GM12878 (cell line): Measurements from ENCODE around the gene ARHGAP21. TPM values are rescaled to one million over a fixed set of nuclear protein-coding genes. Genes with fewer than 3 reads are reported as not detected.

Experiments
- BHLHE40 ChIP-seq, 2 experiments: fragments of 450-650 bp in 1 of 2; IDR thresholded peaks; 2 replicates each; pipeline ENCODE4 v1.6.1; 2011 to 2017; ENCODE audit warnings: low read depth in 2 of 2, borderline replicate concordance in 1 of 2, improper control_type of control experiment in 1 of 2, low read length in 1 of 2, mild to moderate bottlenecking in 1 of 2
- CBX3 ChIP-seq: fragments of 200-600 bp; sonication (generic); IDR thresholded peaks from 2 replicates; pipeline ENCODE4 v1.6.1; 2016; ENCODE audit warnings: low read depth, borderline replicate concordance
- CHD4 ChIP-seq: fragments of 200-600 bp; sonication (generic); IDR thresholded peaks from 2 replicates; pipeline ENCODE4 v1.6.1; 2016; ENCODE audit warnings: mild to moderate bottlenecking
- CREM ChIP-seq: IDR thresholded peaks from 2 replicates; pipeline ENCODE4 v1.6.1; 2014; ENCODE audit warnings: antibody characterized with exemption, low read depth
- POLR2AphosphoS2 ChIP-seq: IDR thresholded peaks from 2 replicates; pipeline ENCODE4 v1.6.1; 2011; ENCODE audit warnings: low read depth, mild to moderate bottlenecking, low read length, improper control_type of control experiment, moderate library complexity
- POU2F2 ChIP-seq: IDR thresholded peaks from 3 replicates; pipeline ENCODE4 v1.6.1; 2011; ENCODE audit warnings: low read depth, mild to moderate bottlenecking, low read length, borderline replicate concordance
- RFX5 ChIP-seq: IDR thresholded peaks from 2 replicates; pipeline ENCODE4 v1.6.1; 2011; ENCODE audit warnings: low read depth, low read length, improper control_type of control experiment
- SMC3 ChIP-seq: IDR thresholded peaks from 2 replicates; pipeline ENCODE4 v1.6.1; 2011; ENCODE audit warnings: low read length, improper control_type of control experiment, borderline replicate concordance
- SP1 ChIP-seq: IDR thresholded peaks from one replicate; pipeline ENCODE4 v1.6.1; 2011; ENCODE audit warnings: low read depth, low read length
- TARDBP ChIP-seq: IDR thresholded peaks from 2 replicates; pipeline ENCODE4 v1.6.1; 2016; ENCODE audit warnings: borderline replicate concordance
- TCF3 ChIP-seq: IDR thresholded peaks from 2 replicates; pipeline ENCODE4 v1.6.1; 2012; ENCODE audit warnings: low read depth, mild to moderate bottlenecking, low read length, borderline replicate concordance; ENCODE audit not compliant: insufficient read depth
- polyA plus RNA-seq, 11 experiments: library from polyadenylated mRNA; depleted of rRNA in 4 of 11; unstranded in 6 of 11; stranded (reverse) in 5 of 11; fragments of >200 nt; fragmentation: Nextera tagmentation in 4 of 11; fragmentation: Illumina TruSeq in 1 of 11; extraction: Ambion mirVana in 4 of 11; extraction: Trizol in 1 of 11; gene quantifications; 1 replicate in 1 of 11; 2 replicates in 10 of 11; pipeline versions ENCODE4 v1.2.1 to v1.2.3, GENCODE V29; 2011 to 2016; ENCODE audit warnings: inconsistent platforms in 2 of 11, missing spikeins in 2 of 11, low read depth in 1 of 11
- total RNA-seq, 4 experiments: library from RNA; depleted of rRNA in 3 of 4; stranded (reverse); fragments of >200 nt in 3 of 4; fragmentation: Illumina TruSeq in 1 of 4; extraction: Trizol in 1 of 4; gene quantifications; 2 replicates each; pipeline versions ENCODE4 v1.2.1 to v1.2.3, GENCODE V29; 2013 to 2021
- TF ChIP-seq, protein P1 (sequence below): IDR thresholded peaks from 2 replicates; pipeline ENCODE4 v1.6.1; 2012; ENCODE audit warnings: mild to moderate bottlenecking, low read depth, low read length
- TF ChIP-seq, protein P2 (sequence below): IDR thresholded peaks from 2 replicates; pipeline ENCODE4 v1.6.1; 2012; ENCODE audit warnings: low read length, inconsistent platforms
- TF ChIP-seq, protein P3 (sequence below): fragments of 150-350 bp; IDR thresholded peaks from 2 replicates; pipeline ENCODE4 v1.6.1; 2014; ENCODE audit warnings: mild to moderate bottlenecking, low read depth, low read length
- TF ChIP-seq, protein P4 (sequence below): fragments of 450-650 bp; IDR thresholded peaks from 2 replicates; pipeline ENCODE4 v1.6.1; 2016; ENCODE audit warnings: mild to moderate bottlenecking
- TF ChIP-seq, protein P5 (sequence below): fragments of 450-650 bp; IDR thresholded peaks from 2 replicates; pipeline ENCODE4 v1.6.1; 2017; ENCODE audit warnings: mild to moderate bottlenecking
- TF ChIP-seq, protein P6 (sequence below): fragments of 450-650 bp; IDR thresholded peaks from 2 replicates; pipeline ENCODE4 v1.6.1; 2017; ENCODE audit warnings: low read depth, mild to moderate bottlenecking, moderate library complexity

The ARHGAP21 gene
- total and polyA plus RNA-seq, 10 of the 15 experiments (the other 5 are each of a cell fraction or from before 2014, with no cell fraction given): 11.7 to 103 (median 37.6) TPM

DNA sequence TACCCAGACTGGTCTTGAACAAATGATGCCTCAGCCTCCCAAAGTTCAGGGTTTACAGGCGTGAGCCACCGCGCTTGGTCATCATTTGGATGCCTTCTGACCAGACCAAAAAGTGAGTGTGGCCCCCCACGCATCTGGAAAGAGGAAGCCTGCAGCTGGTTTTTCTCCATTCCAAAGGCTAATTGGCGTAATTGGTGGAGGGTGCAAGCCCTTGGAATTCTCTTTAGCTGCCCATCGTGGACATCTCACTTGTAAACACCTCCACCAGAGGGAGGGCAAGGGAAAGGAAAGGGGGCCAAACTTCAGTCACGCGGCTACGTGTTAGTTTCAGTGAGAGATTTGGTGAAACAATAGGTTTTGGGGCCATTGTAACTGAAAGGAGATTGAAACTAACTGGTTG is 4.1 kb upstream of the ARHGAP21 start (continued):
- TF ChIP-seq BHLHE40 (IDR thresholded peaks at IDR 0.05; ENCODE audit: borderline replicate concordance in 1 of 2, low read depth in 2 of 2, low read length in 1 of 2) (peak in 1 of 2 experiments; percentile 57; a peak in 2 of 4 replicates), TCF3 (no peak), RFX5 (no peak), CHD4 (no peak), POLR2AphosphoS2 (no peak), POU2F2 (no peak), CBX3 (no peak), SMC3 (peak; percentile 51), SP1 (no peak), TARDBP (no peak), CREM (no peak)
- TF ChIP-seq, protein P1, sequence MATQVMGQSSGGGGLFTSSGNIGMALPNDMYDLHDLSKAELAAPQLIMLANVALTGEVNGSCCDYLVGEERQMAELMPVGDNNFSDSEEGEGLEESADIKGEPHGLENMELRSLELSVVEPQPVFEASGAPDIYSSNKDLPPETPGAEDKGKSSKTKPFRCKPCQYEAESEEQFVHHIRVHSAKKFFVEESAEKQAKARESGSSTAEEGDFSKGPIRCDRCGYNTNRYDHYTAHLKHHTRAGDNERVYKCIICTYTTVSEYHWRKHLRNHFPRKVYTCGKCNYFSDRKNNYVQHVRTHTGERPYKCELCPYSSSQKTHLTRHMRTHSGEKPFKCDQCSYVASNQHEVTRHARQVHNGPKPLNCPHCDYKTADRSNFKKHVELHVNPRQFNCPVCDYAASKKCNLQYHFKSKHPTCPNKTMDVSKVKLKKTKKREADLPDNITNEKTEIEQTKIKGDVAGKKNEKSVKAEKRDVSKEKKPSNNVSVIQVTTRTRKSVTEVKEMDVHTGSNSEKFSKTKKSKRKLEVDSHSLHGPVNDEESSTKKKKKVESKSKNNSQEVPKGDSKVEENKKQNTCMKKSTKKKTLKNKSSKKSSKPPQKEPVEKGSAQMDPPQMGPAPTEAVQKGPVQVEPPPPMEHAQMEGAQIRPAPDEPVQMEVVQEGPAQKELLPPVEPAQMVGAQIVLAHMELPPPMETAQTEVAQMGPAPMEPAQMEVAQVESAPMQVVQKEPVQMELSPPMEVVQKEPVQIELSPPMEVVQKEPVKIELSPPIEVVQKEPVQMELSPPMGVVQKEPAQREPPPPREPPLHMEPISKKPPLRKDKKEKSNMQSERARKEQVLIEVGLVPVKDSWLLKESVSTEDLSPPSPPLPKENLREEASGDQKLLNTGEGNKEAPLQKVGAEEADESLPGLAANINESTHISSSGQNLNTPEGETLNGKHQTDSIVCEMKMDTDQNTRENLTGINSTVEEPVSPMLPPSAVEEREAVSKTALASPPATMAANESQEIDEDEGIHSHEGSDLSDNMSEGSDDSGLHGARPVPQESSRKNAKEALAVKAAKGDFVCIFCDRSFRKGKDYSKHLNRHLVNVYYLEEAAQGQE: no peak
- TF ChIP-seq, protein P2, sequence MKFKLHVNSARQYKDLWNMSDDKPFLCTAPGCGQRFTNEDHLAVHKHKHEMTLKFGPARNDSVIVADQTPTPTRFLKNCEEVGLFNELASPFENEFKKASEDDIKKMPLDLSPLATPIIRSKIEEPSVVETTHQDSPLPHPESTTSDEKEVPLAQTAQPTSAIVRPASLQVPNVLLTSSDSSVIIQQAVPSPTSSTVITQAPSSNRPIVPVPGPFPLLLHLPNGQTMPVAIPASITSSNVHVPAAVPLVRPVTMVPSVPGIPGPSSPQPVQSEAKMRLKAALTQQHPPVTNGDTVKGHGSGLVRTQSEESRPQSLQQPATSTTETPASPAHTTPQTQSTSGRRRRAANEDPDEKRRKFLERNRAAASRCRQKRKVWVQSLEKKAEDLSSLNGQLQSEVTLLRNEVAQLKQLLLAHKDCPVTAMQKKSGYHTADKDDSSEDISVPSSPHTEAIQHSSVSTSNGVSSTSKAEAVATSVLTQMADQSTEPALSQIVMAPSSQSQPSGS: no peak
- TF ChIP-seq, protein P3, sequence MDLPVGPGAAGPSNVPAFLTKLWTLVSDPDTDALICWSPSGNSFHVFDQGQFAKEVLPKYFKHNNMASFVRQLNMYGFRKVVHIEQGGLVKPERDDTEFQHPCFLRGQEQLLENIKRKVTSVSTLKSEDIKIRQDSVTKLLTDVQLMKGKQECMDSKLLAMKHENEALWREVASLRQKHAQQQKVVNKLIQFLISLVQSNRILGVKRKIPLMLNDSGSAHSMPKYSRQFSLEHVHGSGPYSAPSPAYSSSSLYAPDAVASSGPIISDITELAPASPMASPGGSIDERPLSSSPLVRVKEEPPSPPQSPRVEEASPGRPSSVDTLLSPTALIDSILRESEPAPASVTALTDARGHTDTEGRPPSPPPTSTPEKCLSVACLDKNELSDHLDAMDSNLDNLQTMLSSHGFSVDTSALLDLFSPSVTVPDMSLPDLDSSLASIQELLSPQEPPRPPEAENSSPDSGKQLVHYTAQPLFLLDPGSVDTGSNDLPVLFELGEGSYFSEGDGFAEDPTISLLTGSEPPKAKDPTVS: no peak
- TF ChIP-seq, protein P4, sequence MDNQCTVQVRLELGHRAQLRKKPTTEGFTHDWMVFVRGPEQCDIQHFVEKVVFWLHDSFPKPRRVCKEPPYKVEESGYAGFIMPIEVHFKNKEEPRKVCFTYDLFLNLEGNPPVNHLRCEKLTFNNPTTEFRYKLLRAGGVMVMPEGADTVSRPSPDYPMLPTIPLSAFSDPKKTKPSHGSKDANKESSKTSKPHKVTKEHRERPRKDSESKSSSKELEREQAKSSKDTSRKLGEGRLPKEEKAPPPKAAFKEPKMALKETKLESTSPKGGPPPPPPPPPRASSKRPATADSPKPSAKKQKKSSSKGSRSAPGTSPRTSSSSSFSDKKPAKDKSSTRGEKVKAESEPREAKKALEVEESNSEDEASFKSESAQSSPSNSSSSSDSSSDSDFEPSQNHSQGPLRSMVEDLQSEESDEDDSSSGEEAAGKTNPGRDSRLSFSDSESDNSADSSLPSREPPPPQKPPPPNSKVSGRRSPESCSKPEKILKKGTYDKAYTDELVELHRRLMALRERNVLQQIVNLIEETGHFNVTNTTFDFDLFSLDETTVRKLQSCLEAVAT: 0 out of 2 replicates have a peak, but pooled peaks have one; percentile 42
- TF ChIP-seq, protein P5, sequence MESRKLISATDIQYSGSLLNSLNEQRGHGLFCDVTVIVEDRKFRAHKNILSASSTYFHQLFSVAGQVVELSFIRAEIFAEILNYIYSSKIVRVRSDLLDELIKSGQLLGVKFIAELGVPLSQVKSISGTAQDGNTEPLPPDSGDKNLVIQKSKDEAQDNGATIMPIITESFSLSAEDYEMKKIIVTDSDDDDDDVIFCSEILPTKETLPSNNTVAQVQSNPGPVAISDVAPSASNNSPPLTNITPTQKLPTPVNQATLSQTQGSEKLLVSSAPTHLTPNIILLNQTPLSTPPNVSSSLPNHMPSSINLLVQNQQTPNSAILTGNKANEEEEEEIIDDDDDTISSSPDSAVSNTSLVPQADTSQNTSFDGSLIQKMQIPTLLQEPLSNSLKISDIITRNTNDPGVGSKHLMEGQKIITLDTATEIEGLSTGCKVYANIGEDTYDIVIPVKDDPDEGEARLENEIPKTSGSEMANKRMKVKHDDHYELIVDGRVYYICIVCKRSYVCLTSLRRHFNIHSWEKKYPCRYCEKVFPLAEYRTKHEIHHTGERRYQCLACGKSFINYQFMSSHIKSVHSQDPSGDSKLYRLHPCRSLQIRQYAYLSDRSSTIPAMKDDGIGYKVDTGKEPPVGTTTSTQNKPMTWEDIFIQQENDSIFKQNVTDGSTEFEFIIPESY: peak; percentile 94
- TF ChIP-seq, protein P6, sequence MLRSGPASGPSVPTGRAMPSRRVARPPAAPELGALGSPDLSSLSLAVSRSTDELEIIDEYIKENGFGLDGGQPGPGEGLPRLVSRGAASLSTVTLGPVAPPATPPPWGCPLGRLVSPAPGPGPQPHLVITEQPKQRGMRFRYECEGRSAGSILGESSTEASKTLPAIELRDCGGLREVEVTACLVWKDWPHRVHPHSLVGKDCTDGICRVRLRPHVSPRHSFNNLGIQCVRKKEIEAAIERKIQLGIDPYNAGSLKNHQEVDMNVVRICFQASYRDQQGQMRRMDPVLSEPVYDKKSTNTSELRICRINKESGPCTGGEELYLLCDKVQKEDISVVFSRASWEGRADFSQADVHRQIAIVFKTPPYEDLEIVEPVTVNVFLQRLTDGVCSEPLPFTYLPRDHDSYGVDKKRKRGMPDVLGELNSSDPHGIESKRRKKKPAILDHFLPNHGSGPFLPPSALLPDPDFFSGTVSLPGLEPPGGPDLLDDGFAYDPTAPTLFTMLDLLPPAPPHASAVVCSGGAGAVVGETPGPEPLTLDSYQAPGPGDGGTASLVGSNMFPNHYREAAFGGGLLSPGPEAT: 0 out of 2 replicates have a peak, but pooled peaks have one; percentile 15
